Measurements from ENCODE around the gene ALDH1A3. TPM values are rescaled to one million over a fixed set of nuclear protein-coding genes. Genes with fewer than 3 reads are reported as not detected.

Gene ALDH1A3
- total RNA-seq, 1 experiment from 2014 or later, result 983 TPM

DNA sequence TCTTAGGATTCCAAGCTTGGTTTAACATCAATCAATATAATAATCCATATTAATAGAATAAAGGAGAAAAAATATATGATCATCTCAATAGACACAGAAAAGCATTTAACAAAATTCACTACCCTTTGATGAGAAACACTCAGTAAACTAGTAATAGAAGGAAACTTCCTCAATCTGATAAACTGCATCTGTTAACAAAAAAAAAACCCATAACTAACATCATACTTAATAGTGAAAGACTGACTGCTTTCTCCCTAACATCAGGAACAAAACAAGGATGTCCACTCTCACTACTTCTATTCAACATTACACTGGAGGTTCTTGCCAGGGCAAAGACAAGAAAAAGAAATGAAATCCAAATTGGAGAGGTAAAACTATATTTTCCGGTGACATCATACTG, 70.1 kb downstream of the ALDH1A3 start:
- no peak overlapping the region for H3K27ac Mint-ChIP-seq (ENCODE audit: unreplicated experiment)
- H3K36me3 Mint-ChIP-seq (ENCODE audit: insufficient read depth, unreplicated experiment), result no peaks in the 10 kb centered on the region
- H3K9me3 Mint-ChIP-seq (ENCODE audit: low read depth, unreplicated experiment), result no peaks in the 10 kb centered on the region
- no TSS peak for BruUV-seq (replicated peaks)
- TF ChIP-seq, protein P1, sequence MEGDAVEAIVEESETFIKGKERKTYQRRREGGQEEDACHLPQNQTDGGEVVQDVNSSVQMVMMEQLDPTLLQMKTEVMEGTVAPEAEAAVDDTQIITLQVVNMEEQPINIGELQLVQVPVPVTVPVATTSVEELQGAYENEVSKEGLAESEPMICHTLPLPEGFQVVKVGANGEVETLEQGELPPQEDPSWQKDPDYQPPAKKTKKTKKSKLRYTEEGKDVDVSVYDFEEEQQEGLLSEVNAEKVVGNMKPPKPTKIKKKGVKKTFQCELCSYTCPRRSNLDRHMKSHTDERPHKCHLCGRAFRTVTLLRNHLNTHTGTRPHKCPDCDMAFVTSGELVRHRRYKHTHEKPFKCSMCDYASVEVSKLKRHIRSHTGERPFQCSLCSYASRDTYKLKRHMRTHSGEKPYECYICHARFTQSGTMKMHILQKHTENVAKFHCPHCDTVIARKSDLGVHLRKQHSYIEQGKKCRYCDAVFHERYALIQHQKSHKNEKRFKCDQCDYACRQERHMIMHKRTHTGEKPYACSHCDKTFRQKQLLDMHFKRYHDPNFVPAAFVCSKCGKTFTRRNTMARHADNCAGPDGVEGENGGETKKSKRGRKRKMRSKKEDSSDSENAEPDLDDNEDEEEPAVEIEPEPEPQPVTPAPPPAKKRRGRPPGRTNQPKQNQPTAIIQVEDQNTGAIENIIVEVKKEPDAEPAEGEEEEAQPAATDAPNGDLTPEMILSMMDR (IDR thresholded peaks at IDR 0.05; ENCODE audit: unreplicated experiment), result no peak
- DNase-seq, result no peak
- intact Hi-C loops (cut with micrococcal nuclease; ENCODE audit: unreplicated experiment), result no loop called here
- no peak overlapping the region for H3K4me3 Mint-ChIP-seq (ENCODE audit: low read depth, unreplicated experiment)
- no peaks in the 10 kb centered on the region for H3K27me3 Mint-ChIP-seq (ENCODE audit: unreplicated experiment)
- CTCF ChIA-PET, result no interaction called here
- no peaks in the 10 kb centered on the region for H3K4me1 Mint-ChIP-seq (ENCODE audit: low read depth, unreplicated experiment)

DNA sequence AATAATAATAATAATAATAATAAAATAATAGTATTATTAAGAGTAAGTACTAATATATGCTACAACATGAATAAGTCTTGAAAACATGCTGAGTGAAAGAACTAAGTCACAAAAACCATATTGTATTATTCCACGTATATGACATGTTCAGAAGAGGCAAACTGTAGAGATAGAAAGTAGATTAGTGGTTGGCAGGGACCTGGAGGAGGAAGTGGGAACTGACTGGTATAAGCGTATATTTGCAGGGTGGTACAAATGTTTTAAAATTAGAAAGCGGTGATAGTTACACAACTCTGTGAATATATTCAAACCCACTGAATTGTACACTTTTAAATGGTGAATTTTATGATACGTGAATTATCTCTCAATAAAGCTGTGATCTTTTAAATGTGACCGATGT, 72.3 kb downstream of the ALDH1A3 start:
- TF ChIP-seq, protein P1 (IDR thresholded peaks at IDR 0.05; ENCODE audit: unreplicated experiment), result no peak
- Mint-ChIP-seq H3K4me3 (ENCODE audit: low read depth, unreplicated experiment) (no peak overlapping the region), H3K27ac (ENCODE audit: unreplicated experiment) (no peak overlapping the region), H3K4me1 (ENCODE audit: low read depth, unreplicated experiment) (no peaks in the 10 kb centered on the region), H3K9me3 (ENCODE audit: low read depth, unreplicated experiment) (no peaks in the 10 kb centered on the region), H3K27me3 (ENCODE audit: unreplicated experiment) (no peaks in the 10 kb centered on the region), H3K36me3 (ENCODE audit: insufficient read depth, unreplicated experiment) (no peaks in the 10 kb centered on the region)
- CTCF ChIA-PET, result no interaction called here
- intact Hi-C loops (cut with micrococcal nuclease; ENCODE audit: unreplicated experiment), result no loop called here
- DNase-seq, result no peak
- BruUV-seq (replicated peaks), result no TSS peak

DNA sequence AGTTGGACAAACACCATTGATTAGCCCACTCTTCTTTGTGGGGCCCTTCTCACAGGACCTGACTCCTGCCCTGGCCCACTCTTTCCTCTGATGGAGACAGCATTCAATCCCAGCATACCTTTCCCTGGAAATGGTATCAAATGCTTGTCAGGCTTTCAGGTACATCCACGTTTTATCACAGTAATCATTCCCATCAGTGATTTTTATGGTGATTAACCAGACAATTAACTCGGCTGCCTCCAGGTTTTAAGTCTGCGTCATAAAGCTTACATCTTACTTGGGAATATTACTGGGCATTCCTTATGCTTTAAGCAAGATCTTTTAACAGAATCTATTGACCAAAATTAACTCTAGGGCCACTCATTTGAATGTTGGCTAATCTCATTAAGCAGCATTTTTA, 72.9 kb downstream of the ALDH1A3 start:
- H3K27ac Mint-ChIP-seq (ENCODE audit: unreplicated experiment), result no peak overlapping the region
- intact Hi-C loops (cut with micrococcal nuclease; ENCODE audit: unreplicated experiment), result no loop called here
- H3K36me3 Mint-ChIP-seq (ENCODE audit: insufficient read depth, unreplicated experiment), result no peaks in the 10 kb centered on the region
- CTCF ChIA-PET, result no interaction called here
- no peaks in the 10 kb centered on the region for H3K9me3 Mint-ChIP-seq (ENCODE audit: low read depth, unreplicated experiment)
- no peak for DNase-seq
- TF ChIP-seq, protein P1 (IDR thresholded peaks at IDR 0.05; ENCODE audit: unreplicated experiment), result no peak
- H3K27me3 Mint-ChIP-seq (ENCODE audit: unreplicated experiment), result no peaks in the 10 kb centered on the region
- no peak overlapping the region for H3K4me3 Mint-ChIP-seq (ENCODE audit: low read depth, unreplicated experiment)
- H3K4me1 Mint-ChIP-seq (ENCODE audit: low read depth, unreplicated experiment), result peaks cover 4% of the 10 kb centered on the region
- BruUV-seq (replicated peaks), result no TSS peak

DNA sequence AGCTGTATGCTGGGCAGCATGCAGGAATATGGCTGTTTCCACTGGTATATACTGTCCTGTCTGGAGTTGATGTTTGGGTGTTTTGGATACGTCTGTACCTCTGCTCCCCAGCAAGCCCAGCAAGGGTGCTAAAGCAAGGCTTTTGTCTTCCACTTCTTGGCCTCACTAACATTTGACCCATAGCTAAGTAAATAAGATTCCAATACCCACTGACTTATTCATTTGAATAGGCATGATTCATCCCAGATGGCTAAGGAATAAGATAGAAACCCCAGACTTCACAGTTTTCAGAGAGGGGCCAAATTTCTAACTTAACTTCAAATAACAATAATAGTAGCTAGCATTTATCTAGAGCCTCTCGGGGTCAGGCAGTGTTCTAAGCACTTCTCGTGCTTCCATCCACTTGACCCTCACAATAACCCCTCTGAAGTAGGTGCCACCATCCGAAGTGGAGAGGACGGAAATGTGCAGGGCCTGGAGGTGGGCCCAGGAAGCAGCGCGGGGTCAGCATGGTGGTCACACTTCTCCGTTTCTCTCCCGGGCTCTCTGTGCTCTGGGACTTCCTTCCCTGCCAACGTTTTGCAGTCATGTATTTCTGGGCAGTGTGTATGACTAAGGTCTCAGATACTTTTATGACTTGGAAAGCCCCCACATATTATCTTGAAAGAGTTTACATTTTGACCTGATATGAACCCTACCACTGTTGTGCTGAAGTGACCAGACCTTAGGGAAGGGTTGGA, 78.9 kb downstream of the ALDH1A3 start:
- CTCF ChIA-PET, result interaction anchor here (1.0 to 1.2 kb wide), 2 partner anchors 28 to 50 kb away, joined by 3 to 4 read pairs; no protein-coding TSS in a partner anchor
- no peaks in the 10 kb centered on the region for H3K9me3 Mint-ChIP-seq (ENCODE audit: low read depth, unreplicated experiment)
- peaks cover 23% of the 10 kb centered on the region for H3K4me1 Mint-ChIP-seq (ENCODE audit: low read depth, unreplicated experiment)
- TF ChIP-seq, protein P1 (IDR thresholded peaks at IDR 0.05; ENCODE audit: unreplicated experiment), result no peak
- DNase-seq, result no peak
- H3K4me3 Mint-ChIP-seq (ENCODE audit: low read depth, unreplicated experiment), result no peak overlapping the region
- no TSS peak for BruUV-seq (replicated peaks)
- no peaks in the 10 kb centered on the region for H3K27me3 Mint-ChIP-seq (ENCODE audit: unreplicated experiment)
- no peak overlapping the region for H3K27ac Mint-ChIP-seq (ENCODE audit: unreplicated experiment)
- intact Hi-C loops (cut with micrococcal nuclease; ENCODE audit: unreplicated experiment), result no loop called here
- H3K36me3 Mint-ChIP-seq (ENCODE audit: insufficient read depth, unreplicated experiment), result no peaks in the 10 kb centered on the region
